ENCODE measurements around the gene CNNM3. TPM values are rescaled to one million over a fixed set of nuclear protein-coding genes. Genes with fewer than 3 reads are reported as not detected.
"Not testable (repeated sequence)": the region's sequence is repeated elsewhere in the genome, so short reads cannot be mapped to it uniquely, and the experiment has no call there.

The CNNM3 gene
- total RNA-seq, 1 experiment from 2014 or later: 25.1 TPM

DNA sequence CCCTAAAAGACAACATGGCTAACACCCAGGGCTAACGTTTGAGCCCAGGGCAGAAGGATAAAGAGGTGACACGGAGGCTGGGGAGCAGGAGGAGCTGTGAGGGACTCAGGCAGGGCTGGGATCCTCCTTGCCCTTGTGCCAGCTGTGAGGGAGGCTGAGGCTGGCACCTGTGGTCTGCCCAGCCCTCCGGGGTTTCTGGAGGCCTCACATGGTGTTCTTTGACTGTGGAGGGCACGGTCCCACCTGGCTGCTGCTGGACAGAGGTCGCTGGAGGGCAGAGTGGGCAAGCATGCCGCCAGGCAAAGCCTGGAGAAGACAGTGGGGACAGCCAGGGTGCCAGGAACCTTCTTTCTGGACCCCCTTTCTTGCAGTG, 26.8 kb upstream of the CNNM3 start:
- no peak for DNase-seq
- Mint-ChIP-seq H3K4me1 (ENCODE audit: low read depth, unreplicated experiment) (peaks cover 9% of the 10 kb centered on the region), H3K36me3 (ENCODE audit: insufficient read depth, unreplicated experiment) (no peaks in the 10 kb centered on the region), H3K4me3 (ENCODE audit: low read depth, unreplicated experiment) (no peak overlapping the region), H3K9me3 (ENCODE audit: low read depth, unreplicated experiment) (no peaks in the 10 kb centered on the region), H3K27me3 (ENCODE audit: unreplicated experiment) (no peaks in the 10 kb centered on the region), H3K27ac (ENCODE audit: unreplicated experiment) (no peak overlapping the region)
- intact Hi-C loops (cut with micrococcal nuclease; ENCODE audit: unreplicated experiment): no loop called here
- BruUV-seq (replicated peaks): no TSS peak
- TF ChIP-seq, protein P1, sequence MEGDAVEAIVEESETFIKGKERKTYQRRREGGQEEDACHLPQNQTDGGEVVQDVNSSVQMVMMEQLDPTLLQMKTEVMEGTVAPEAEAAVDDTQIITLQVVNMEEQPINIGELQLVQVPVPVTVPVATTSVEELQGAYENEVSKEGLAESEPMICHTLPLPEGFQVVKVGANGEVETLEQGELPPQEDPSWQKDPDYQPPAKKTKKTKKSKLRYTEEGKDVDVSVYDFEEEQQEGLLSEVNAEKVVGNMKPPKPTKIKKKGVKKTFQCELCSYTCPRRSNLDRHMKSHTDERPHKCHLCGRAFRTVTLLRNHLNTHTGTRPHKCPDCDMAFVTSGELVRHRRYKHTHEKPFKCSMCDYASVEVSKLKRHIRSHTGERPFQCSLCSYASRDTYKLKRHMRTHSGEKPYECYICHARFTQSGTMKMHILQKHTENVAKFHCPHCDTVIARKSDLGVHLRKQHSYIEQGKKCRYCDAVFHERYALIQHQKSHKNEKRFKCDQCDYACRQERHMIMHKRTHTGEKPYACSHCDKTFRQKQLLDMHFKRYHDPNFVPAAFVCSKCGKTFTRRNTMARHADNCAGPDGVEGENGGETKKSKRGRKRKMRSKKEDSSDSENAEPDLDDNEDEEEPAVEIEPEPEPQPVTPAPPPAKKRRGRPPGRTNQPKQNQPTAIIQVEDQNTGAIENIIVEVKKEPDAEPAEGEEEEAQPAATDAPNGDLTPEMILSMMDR (IDR thresholded peaks at IDR 0.05; ENCODE audit: unreplicated experiment): no peak
- CTCF ChIA-PET: interaction anchor here (0.5 to 0.7 kb wide), 2 partner anchors 24 to 59 kb away, joined by 3 read pairs; no protein-coding TSS in a partner anchor

DNA sequence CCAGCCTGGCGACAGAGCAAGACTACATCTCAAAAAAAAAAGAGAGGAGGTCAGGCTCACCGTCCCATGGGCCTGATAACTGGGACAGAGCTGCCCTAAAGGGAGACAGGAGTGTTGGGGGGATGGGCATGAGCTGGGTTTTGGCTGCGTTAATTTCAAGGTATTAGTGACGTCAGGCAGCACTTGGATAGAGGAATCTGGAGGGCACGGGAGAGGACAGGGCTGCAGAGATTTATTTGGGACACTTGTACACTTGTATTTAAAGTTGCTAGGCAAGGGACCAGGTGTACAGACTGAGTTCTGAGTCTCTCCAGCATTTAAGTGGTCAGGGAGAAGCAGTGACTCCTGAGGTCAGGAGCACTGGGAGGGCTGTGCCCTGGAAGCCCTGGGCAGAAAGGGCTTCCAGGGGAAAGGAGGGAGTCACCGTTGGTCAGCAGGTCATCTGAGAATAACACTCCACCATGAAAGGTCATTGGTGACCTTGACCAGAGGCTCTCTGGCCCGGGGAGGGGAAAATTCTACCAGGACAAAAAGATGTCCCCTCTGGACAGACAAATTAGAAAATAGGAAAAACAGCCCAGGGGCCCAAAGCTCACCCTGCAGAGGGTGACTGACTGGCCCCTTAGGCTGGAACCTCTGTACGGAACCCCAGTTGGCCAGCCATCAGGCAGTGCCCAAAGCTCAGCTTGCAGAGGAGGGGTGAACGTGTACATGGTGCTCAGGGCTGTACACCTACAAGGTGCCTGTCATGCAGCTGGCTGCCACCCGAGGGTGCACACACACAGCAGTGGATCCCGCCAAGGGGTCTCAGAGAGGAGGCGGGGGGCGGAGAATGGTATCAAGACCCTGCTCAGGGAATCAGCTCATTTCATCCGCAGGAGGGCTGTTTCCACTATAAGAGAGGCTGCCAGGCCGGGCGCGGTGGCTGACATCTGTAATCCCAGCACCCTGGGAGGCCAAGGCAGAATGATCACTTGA, 23.0 kb upstream of the CNNM3 start:
- CTCF ChIA-PET: interaction anchor here (0.5 to 0.6 kb wide), 3 partner anchors 11 to 1201 kb away, joined by 3 to 8 read pairs (median 3); no protein-coding TSS in a partner anchor
- intact Hi-C loops (cut with micrococcal nuclease; ENCODE audit: unreplicated experiment): no loop called here
- no peak overlapping the region for H3K4me3 Mint-ChIP-seq (ENCODE audit: low read depth, unreplicated experiment)

DNA sequence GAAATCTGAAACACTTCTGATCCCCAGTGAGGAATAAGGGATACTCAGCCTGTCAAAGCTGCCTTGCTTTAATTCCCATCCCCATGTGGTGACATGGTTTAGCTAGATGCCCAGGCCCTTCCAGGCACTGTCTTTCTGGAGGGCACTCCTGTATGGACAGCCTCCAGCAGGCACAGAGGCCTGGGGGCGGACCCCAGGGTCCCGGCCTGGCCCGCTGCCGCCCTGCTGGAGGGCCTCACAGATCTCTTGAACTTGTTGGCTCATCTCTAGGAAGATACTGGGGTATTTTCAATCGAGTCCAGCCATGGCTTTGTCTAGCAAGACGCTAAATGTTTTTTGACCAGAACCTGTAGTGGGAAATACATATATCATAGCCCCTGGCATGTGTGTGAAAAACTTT, 21.0 kb upstream of the CNNM3 start:
- CTCF ChIA-PET: no interaction called here
- intact Hi-C loops (cut with micrococcal nuclease; ENCODE audit: unreplicated experiment): no loop called here
- Mint-ChIP-seq H3K4me3 (ENCODE audit: low read depth, unreplicated experiment) (no peak overlapping the region), H3K27ac (ENCODE audit: unreplicated experiment) (no peak overlapping the region), H3K36me3 (ENCODE audit: insufficient read depth, unreplicated experiment) (no peaks in the 10 kb centered on the region), H3K27me3 (ENCODE audit: unreplicated experiment) (no peaks in the 10 kb centered on the region), H3K4me1 (ENCODE audit: low read depth, unreplicated experiment) (no peaks in the 10 kb centered on the region), H3K9me3 (ENCODE audit: low read depth, unreplicated experiment) (no peaks in the 10 kb centered on the region)
- BruUV-seq (replicated peaks): no TSS peak
- TF ChIP-seq, protein P1 (IDR thresholded peaks at IDR 0.05; ENCODE audit: unreplicated experiment): no peak
- DNase-seq: no peak

More for the DNA sequence above, 23.0 kb upstream of the CNNM3 start:
- TF ChIP-seq, protein P1 (IDR thresholded peaks at IDR 0.05; ENCODE audit: unreplicated experiment): no peak
- no peak for DNase-seq
- H3K36me3 Mint-ChIP-seq (ENCODE audit: insufficient read depth, unreplicated experiment): no peaks in the 10 kb centered on the region
- no peaks in the 10 kb centered on the region for H3K9me3 Mint-ChIP-seq (ENCODE audit: low read depth, unreplicated experiment)
- no peaks in the 10 kb centered on the region for H3K4me1 Mint-ChIP-seq (ENCODE audit: low read depth, unreplicated experiment)
- H3K27me3 Mint-ChIP-seq (ENCODE audit: unreplicated experiment): no peaks in the 10 kb centered on the region
- no peak overlapping the region for H3K27ac Mint-ChIP-seq (ENCODE audit: unreplicated experiment)
- no TSS peak for BruUV-seq (replicated peaks)

DNA sequence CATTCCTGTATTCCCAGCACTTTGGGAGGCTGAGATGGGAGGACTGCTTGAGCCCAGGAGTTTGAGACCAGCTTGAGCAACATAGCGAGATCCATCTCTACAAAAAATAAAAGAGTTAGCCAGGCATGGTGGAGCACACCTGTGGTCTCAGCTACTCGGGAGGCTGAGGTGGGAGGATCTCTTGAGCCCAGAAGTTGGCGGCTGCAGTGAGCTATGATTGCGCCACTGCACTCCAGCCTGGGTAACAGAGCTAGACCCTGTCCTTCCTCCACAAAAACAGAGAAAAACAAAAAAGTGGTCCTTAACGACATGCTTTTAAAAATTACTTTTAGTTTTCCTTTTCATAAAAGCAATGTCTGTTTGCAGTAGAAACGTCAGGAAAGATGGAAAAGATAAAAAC, 19.6 kb upstream of the CNNM3 start:
- CTCF ChIA-PET; H3K27me3 Mint-ChIP-seq (ENCODE audit: unreplicated experiment); H3K27ac Mint-ChIP-seq (ENCODE audit: unreplicated experiment); H3K36me3 Mint-ChIP-seq (ENCODE audit: insufficient read depth, unreplicated experiment); H3K9me3 Mint-ChIP-seq (ENCODE audit: low read depth, unreplicated experiment); H3K4me1 Mint-ChIP-seq (ENCODE audit: low read depth, unreplicated experiment); DNase-seq; BruUV-seq (replicated peaks); intact Hi-C loops (cut with micrococcal nuclease; ENCODE audit: unreplicated experiment); H3K4me3 Mint-ChIP-seq (ENCODE audit: low read depth, unreplicated experiment): not testable (repeated sequence)

All from Calu3 (cell line).